T-helper 1 cell (primary cell): ENCODE results near the gene PXMP4.

ENCODE experiments used
- DNase-seq, 5 donors: peaks; one replicate each; pipeline ENCODE4 v3.0.0-alpha.2; 2012 to 2020

PXMP4 gene

DNA sequence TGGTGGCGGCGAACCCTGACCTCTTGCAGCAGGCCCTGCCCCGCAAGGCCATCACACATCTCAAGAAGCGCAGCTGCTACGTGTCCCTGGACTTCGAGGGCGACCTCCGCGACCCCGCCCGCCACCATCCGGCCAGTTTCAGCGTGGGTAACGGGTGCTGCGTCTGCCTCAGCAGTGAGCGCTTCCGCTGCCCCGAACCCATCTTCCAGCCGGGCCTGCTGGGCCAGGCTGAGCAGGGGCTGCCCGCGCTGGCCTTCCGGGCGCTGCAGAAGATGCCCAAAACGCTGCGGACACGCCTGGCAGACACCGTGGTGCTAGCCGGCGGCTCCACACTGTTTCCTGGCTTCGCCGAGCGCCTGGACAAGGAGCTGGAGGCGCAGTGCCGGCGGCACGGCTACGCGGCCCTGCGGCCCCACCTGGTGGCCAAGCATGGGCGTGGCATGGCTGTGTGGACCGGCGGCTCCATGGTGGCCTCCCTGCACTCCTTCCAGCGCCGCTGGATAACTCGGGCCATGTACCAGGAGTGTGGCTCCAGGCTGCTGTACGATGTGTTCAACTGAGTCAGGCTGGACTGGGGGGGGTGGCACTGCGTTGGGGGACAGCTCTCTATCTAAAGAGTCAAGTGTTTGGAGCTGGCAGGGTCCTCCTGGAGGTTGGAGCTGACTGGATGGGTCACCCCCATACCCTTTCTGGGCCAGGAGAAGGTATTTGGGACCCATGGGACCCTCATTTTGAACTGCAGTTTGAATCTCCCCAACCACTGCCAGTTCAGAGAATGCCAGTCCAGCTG, 52.2 kb downstream of the PXMP4 start:
- peak; percentile 61 to 81 (median 67) for DNase-seq

DNA sequence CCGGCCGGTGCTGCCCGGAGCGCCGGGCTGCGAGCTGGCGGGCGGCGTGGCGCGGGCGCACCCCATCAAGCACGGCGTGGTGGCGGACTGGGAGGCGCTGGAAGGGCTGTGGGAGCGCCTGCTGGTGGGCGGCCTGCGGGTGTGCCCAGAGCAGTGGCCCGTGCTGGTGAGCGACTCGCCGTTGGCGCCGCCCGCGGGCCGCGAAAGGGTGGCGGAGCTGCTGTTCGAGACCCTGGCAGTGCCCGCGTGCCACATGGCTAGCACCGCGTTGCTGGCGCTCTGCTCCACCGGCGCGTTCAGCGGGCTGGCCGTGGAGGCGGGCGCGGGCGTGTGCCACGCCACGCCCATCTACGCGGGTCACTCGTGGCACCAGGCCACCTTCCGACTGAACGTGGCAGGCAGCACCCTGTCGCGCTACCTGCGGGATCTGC, 52.9 kb downstream of the PXMP4 start:
- DNase-seq, result peak in 4 of 5 donors; percentile 24 to 55 (median 42)

DNA sequence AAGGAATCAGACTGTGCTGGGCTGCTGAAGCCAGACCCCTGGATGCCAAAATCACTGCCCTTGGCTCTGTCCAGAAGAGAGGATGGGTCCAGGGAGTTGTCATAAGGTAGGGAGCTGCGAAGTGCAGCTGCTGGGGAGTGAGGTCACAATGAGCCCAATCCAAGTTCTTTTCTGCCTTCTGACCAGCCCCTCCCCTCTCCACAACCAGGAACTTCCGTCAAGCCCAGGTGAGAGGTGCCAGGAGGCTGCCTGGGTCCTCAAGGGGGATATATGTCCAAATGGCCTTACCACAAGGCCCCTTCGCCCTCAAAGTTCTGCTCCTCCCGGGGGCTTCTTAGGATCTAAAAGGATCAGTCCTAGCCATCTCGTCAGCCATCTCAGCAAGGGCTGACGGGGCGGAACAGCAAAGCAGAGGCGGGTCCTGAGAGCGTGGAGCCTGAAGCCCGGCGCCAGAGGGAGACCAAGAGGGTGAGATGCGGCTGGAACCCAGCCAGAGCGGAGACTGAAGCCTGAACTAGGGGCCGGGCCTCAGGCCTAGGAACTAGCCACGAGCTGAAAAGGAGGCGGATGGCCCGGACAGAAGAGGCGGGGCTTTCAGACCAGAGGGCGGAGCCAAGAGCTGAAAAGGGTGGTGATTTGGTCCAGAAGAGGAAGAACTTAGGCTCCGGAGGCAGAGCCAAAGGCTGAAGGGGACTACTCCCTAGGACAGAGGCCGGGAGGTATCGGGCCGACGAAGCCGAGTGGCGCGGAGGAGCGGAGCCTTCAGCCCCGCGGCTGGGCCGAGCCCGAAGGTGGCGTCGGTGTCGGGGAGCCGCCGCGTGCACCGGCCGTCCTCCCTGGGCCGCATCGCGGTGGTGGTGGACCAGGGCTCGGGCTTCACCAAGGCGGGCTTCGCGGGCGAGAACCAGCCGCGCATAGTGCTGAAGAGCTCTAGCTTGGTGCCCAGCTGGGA, 53.5 kb downstream of the PXMP4 start, which contains the start of gene ACTL10:
Gene ACTL10, plus strand, starts transcription at position 651 of the 952 bp plus-strand sequence. CDS start 555 bp downstream, outside the sequence.
- DNase-seq, result peak; percentile 68 to 84 (median 75)

DNA sequence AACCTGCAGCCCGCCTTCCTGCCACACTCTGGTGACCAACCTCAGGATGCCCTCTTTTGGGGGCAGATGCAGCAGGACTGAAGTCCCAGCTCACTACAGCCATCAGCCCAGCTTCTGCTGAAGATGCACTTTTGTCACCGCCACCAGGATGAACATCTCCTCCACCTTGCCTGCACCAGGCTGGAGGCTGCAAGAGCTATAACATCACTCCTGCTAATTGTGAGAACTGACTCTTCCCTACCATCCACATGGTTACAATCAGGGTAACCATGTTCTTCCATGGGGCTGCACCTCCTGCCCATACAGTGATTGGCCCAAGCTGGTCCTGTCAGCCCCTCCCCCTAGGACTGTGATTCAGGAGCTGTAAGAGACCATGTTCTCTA, 55.4 kb downstream of the PXMP4 start:
- DNase-seq, result no peak

DNA sequence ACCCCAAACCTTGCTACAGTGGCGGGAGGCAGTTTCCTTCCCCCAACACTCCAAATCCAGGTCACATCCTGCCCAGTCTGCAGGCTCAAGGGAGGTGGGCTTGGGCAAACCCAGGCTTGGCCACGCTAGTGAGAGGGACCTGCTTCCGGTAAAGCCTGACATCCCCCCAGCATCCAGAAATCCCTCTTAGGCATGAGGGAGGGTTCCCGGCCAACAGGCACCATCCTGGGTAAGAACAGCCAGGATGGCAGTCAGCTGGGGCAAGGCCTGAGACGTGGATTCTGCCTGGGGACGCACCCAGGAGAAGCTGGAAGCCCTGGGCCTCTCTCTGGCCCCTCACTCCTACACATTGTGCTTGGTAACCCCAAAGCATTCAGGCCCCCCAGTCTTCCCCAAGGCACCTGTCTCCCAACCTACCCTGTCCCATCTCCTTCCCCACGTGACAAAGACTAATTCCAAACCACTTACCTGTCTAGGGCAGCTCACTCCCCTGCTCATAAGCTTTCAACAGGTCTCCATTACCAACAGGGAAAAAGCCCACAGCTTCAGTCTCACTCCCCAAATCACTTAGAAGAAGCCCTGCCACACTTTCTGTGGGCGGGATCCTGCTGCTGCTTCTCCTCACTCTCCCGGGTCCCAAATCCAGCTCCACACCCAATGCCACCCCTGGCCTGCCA, 55.9 kb downstream of the PXMP4 start:
- DNase-seq, result no peak

DNA sequence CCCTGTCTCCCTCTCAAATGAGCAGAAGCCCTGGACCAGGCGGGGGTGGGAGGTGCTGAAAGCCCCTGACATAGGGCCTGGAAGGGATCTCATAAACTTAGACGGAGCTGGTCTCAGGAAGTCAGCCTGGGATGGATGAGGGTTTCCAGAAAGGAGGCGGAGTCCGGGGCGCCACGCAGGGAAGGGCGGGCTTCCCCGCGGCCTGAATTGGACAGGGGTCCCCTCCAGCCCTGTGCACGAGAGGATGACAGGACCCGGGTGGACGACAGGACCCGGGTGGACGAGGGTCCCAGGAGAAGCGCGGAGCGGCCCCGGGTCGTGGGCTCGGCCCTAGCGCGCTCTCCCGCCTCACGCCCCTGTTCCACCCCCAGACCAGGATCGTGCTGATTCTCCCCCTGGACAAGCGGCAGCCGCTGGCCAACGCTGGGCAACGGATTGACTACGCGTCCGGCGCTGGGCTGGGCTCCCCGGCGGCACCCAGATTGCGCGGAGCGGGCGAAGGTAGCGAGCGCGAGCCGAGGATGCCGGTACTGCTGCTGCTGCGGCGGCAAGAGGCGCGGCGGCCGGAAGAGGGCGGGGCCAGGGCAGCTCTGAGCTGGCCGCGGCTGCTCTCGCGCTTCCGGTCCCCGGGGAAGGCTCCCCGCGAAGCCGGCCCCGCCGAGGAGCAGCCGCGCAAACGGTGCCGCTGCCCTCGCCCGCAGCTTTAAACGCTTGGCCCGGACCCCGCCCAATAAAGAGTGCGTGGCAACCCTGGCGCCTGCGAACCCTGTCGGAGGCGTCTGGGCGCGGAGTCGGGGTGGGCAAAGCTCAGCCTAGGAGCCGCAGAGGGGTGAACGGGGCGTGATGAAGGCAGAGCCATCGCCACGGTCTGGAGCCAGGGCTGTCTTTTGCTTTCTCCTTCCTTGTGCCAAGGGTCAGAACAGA, 56.7 kb downstream of the PXMP4 start:
- peak; percentile 72 to 92 (median 75) for DNase-seq

GRCh38 chr20:33662172-33662571, 57.9 kb downstream of the PXMP4 start, which contains the start of gene C20orf144:
C20orf144 (plus strand) TSS chr20:33662327; CDS start chr20:33662346, 19 bp downstream.
- DNase-seq, result no peak

DNA sequence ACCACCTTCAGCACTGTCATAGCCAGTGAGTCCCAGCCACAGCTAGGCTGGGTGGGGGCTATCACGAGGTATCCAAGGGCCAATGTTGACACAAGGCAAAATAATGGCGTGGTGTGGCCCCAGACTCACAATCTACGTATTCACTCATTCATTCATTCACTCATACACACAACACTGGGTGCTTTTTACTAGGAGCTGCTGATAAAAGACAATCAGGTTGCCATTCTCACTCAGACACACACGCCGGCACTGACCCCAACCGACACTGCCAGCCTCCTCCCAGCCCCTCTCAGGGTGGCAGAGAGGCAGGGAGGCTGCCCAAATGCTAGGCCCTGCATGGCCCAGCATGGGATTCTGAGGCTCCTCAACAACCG, 59.4 kb downstream of the PXMP4 start:
- no peak for DNase-seq

- no peak for DNase-seq
Measured at GRCh38 chr20:33660035-33660684, 60.0 kb downstream of the PXMP4 start.

- no peak for DNase-seq
Measured at GRCh38 chr20:33659341-33660034, 60.6 kb downstream of the PXMP4 start.

GRCh38 chr20:33658929-33659328, 61.2 kb downstream of the PXMP4 start:
- no peak for DNase-seq

- no peak for DNase-seq
Measured at GRCh38 chr20:33658510-33658909, 61.6 kb downstream of the PXMP4 start.

DNA sequence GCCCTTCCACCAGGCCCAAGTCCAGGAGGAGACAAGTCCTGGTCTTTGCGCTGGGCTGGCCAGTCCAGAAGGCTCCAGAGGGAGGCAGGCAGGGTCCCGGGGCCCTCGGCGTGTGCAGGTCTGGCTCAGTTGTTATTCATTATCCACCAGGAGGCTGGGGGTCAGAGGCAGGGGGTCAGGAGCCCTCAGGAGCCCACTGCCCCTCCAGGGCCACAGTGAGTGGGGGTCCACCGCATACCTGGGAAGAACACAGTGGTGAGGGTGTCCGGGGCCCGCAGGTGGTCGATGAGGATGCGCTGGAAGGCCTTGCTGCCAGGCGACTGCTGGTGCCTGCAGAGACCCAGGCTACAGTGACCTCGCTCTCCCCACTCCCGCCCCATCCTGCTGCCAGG, 62.4 kb downstream of the PXMP4 start:
- DNase-seq, result no peak

DNA sequence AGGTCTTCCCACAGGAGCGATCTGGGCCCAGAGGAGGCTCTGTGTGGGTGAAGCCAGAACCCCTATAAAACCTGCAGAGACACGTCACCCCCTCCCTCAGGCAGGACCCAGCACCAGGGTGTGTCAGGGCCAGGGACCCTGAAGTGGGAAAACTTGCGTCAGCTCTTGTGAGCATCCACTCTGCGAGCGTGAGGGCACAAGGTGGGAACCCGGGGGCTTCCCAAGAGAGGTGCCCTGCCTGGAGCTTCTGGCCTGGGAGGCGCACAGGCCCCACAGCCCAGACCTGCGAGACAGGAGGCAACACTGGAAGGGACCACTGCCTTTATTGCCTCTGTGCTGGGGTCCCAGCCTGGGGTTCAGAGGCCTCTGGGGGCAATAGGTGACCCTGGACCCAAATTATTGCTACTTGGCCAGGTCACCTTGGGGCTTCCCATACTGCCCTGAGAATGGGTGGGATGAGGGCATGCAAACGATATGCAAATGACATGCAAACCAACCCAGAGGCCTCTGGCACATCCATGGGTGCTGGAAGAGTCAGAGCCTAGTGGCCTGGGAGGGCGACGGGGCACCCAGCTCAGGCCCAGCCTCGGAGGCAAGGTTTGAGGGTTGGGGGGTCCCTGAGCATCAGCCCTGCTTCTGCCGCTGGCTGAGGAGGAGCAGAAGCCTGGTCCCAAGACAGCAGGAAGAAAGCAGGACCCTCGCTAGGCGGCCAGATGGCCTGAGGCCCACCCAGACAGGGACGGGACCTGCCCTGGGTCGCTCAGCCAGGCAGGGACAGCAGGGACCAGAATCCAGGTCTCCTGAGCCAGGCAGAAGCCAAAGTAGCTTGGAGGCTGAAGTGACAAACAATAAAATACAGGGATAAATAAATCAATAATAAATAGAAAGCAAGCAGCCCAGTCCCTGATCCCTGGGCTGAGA, 63.1 kb downstream of the PXMP4 start:
- DNase-seq, result no peak

DNA sequence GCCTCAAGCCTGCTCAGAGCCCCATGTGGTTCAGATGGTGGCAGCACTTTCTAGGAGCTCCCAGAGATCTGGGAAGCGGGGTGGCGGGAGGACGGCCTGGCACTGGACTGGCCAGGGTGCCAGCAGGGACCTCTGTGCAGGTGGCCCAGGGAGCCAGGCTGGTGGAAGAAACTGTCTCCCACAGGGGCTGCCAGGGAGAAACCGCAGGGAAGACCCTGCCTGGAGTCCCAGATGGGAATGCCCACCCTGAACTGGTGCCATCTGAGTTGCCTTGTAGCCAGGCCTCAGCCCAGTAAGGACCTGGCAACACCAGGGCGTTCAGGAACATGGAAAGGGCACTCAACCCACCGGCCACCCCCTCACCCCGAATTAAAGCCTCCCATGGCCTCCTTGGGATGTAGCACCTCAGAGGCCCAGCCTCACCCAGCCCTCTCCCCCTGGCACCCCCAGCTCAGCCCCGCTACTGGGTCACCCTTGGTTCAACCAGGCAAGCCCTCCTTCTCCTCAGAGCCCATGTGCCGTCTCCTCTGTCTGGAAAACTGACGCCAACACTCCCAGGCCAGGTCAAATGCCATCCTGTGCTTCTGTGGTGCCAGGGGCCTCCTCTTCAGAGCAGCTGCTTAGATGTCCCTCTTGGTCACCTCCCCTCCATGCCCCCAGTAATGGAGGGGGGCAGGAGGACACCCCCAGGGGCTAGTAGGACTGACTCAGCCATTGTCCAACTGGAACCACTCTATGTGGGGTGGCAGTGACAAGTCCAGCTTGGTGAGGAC, 63.9 kb downstream of the PXMP4 start:
- no peak for DNase-seq

GRCh38 chr20:33655164-33655563, 64.9 kb downstream of the PXMP4 start:
- no peak for DNase-seq

DNA sequence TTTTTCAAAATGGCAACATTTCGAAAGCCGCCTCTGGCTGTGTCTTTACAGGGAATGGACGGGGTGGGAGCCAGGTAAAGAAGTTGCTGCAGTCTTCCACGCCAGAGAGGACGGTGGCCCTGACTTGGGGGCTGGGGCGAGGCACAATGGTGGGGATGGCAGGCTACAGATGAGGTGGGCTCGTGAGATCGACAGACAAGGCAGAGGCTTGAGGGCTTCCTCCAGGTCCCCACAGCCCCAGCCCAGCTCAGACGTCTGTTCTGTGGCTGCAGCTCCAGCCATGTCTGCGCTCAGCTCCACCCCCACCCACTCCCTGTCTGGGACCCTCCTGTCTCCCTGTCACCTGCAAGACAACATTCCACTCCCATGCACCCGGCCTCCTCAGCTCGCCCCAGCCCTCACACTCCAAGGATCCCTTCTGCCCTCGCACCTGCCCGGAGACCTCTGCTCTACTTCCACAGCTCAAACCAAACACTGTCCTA, 65.4 kb downstream of the PXMP4 start:
- DNase-seq, result no peak

DNA sequence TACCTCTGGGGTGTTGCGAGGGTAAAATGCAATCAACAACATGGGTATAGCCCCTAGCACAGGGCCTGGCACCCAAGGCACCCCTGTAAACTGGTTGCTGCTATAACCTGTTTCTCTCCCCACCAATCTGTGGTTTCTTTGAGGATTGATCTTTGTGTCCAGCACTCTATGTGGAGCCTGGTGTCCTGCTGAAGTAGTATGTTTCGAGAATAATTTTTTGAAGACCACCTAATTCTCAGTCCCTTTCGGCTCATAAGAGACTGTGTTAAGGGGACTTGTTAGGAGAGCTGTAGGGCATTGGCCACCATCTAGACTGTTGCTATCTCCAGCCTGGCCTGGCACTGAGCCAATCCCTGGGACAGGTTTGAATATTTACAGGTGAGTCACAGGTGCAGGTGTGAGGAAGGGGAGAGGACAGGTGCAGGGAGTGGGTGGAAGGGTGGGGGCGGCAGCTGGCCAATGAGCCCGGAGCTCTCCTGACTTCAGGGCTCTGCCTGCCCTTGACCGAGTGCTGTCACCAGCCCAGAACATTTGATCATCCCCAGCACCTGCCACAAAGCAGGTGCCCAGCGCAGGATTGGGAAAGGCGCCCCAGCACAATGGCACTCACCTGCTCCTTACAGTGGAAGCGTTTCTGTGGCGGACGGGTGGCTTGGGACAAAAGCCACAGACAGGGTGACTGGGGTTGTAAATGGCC, 66.1 kb downstream of the PXMP4 start:
- no peak for DNase-seq
